Measurements from ENCODE around the gene MOB4.

DNA sequence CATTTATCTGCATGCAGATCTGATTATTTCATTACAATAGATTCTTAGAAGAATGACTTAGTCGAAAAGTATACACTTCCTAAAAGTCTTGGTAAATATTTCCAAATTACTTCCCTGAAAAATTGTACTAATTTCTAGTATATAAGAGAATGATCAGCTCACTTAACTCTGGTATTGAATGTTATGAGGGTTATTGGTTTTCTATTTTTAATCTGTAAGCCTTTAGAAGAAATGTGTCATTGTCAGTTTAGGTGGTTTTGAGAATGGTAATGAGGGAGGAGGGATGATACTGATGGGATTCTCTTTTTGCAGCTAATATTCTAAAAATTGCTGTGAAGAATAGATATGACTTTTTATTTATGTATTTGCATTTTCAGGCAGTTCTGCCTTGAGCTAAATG, 23.9 kb downstream of the MOB4 start:
- TF ChIP-seq RXRA (IDR thresholded peaks at IDR 0.05; ENCODE audit: borderline replicate concordance, low read depth): no peak
- no peak for TF ChIP-seq POLR2AphosphoS5 (IDR thresholded peaks at IDR 0.05; ENCODE audit: low read depth, low read length)
- TF ChIP-seq ELF1 (IDR thresholded peaks at IDR 0.05): no peak
- no peak for TF ChIP-seq NFIC (IDR thresholded peaks at IDR 0.05; ENCODE audit: borderline replicate concordance)
- no peak for TF ChIP-seq TCF12 (IDR thresholded peaks at IDR 0.05)
- TF ChIP-seq, protein P1, sequence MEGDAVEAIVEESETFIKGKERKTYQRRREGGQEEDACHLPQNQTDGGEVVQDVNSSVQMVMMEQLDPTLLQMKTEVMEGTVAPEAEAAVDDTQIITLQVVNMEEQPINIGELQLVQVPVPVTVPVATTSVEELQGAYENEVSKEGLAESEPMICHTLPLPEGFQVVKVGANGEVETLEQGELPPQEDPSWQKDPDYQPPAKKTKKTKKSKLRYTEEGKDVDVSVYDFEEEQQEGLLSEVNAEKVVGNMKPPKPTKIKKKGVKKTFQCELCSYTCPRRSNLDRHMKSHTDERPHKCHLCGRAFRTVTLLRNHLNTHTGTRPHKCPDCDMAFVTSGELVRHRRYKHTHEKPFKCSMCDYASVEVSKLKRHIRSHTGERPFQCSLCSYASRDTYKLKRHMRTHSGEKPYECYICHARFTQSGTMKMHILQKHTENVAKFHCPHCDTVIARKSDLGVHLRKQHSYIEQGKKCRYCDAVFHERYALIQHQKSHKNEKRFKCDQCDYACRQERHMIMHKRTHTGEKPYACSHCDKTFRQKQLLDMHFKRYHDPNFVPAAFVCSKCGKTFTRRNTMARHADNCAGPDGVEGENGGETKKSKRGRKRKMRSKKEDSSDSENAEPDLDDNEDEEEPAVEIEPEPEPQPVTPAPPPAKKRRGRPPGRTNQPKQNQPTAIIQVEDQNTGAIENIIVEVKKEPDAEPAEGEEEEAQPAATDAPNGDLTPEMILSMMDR (IDR thresholded peaks at IDR 0.05): no peak
- no peak for TF ChIP-seq TEAD4 (IDR thresholded peaks at IDR 0.05; ENCODE audit: borderline replicate concordance, insufficient read depth)
- TF ChIP-seq, protein P2, sequence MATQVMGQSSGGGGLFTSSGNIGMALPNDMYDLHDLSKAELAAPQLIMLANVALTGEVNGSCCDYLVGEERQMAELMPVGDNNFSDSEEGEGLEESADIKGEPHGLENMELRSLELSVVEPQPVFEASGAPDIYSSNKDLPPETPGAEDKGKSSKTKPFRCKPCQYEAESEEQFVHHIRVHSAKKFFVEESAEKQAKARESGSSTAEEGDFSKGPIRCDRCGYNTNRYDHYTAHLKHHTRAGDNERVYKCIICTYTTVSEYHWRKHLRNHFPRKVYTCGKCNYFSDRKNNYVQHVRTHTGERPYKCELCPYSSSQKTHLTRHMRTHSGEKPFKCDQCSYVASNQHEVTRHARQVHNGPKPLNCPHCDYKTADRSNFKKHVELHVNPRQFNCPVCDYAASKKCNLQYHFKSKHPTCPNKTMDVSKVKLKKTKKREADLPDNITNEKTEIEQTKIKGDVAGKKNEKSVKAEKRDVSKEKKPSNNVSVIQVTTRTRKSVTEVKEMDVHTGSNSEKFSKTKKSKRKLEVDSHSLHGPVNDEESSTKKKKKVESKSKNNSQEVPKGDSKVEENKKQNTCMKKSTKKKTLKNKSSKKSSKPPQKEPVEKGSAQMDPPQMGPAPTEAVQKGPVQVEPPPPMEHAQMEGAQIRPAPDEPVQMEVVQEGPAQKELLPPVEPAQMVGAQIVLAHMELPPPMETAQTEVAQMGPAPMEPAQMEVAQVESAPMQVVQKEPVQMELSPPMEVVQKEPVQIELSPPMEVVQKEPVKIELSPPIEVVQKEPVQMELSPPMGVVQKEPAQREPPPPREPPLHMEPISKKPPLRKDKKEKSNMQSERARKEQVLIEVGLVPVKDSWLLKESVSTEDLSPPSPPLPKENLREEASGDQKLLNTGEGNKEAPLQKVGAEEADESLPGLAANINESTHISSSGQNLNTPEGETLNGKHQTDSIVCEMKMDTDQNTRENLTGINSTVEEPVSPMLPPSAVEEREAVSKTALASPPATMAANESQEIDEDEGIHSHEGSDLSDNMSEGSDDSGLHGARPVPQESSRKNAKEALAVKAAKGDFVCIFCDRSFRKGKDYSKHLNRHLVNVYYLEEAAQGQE (IDR thresholded peaks at IDR 0.05; ENCODE audit: low read depth, low read length): no peak
- TF ChIP-seq, protein P3, sequence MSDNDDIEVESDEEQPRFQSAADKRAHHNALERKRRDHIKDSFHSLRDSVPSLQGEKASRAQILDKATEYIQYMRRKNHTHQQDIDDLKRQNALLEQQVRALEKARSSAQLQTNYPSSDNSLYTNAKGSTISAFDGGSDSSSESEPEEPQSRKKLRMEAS (IDR thresholded peaks at IDR 0.05; ENCODE audit: low read depth): no peak
